GM12874 (cell line): ENCODE measurements around the gene ALDH8A1.

Experiments used
- CTCF ChIP-seq: IDR thresholded peaks from 2 replicates; pipeline ENCODE4 v1.5.1; 2011; ENCODE audit warnings: low read depth, mild to moderate bottlenecking, control low read depth, low read length, moderate library complexity; ENCODE audit not compliant: insufficient read depth

Gene ALDH8A1

GRCh38 chr6:134962421-134962820, 12.5 kb upstream of the ALDH8A1 start:
- no peak for TF ChIP-seq CTCF

GRCh38 chr6:134961366-134961765, 11.5 kb upstream of the ALDH8A1 start:
- TF ChIP-seq CTCF, result no peak

GRCh38 chr6:134959603-134960002, 9.7 kb upstream of the ALDH8A1 start:
- no peak for TF ChIP-seq CTCF

GRCh38 chr6:134956676-134957075, 6.8 kb upstream of the ALDH8A1 start:
- TF ChIP-seq CTCF, result no peak

GRCh38 chr6:134956032-134956431, 6.1 kb upstream of the ALDH8A1 start:
- no peak for TF ChIP-seq CTCF

- no peak for TF ChIP-seq CTCF
Measured at GRCh38 chr6:134954272-134955000, 4.5 kb upstream of the ALDH8A1 start.

GRCh38 chr6:134951494-134952263, 1.8 kb upstream of the ALDH8A1 start:
- TF ChIP-seq CTCF, result no peak
